ENCODE measurements around the gene CENPP. TPM values are rescaled to one million over a fixed set of nuclear protein-coding genes. Genes with fewer than 3 reads are reported as not detected.

Gene CENPP
- total RNA-seq, 4 donors from 2014 or later: 0.37 to 7.1 (median 3.2) TPM

DNA sequence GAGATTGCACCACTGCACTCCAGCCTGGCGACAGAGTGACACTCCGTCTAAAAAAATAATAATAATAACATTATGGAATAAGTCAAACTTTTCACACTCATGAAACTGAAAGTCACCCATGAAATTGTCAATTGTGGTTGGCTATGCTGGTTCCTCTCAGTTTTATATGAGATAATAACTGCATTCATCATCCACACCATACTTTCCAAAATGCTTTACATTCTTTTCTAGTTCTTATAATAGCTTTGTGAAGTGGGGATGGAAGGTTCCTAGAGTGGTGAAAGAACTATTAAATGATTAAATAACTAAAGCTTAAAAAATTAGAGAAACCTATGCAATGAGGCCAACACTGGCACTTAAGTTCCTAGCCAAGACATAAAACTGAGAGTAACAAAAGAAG lies 169.1 kb downstream of the CENPP start:
- 83% methylated on average over 2 of the region's 2 CpGs; no CpG with 5 or more reads in 1 of the 2 donors for WGBS, 2 donors (ENCODE audit: low coverage in 1 of 2)
- TF ChIP-seq POLR2AphosphoS5 (IDR thresholded peaks at IDR 0.05) (no peak), EP300 (IDR thresholded peaks at IDR 0.05; ENCODE audit: low read depth) (no peak), POLR2A (IDR thresholded peaks at IDR 0.05) (no peak)
- TF ChIP-seq, protein P1, sequence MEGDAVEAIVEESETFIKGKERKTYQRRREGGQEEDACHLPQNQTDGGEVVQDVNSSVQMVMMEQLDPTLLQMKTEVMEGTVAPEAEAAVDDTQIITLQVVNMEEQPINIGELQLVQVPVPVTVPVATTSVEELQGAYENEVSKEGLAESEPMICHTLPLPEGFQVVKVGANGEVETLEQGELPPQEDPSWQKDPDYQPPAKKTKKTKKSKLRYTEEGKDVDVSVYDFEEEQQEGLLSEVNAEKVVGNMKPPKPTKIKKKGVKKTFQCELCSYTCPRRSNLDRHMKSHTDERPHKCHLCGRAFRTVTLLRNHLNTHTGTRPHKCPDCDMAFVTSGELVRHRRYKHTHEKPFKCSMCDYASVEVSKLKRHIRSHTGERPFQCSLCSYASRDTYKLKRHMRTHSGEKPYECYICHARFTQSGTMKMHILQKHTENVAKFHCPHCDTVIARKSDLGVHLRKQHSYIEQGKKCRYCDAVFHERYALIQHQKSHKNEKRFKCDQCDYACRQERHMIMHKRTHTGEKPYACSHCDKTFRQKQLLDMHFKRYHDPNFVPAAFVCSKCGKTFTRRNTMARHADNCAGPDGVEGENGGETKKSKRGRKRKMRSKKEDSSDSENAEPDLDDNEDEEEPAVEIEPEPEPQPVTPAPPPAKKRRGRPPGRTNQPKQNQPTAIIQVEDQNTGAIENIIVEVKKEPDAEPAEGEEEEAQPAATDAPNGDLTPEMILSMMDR (IDR thresholded peaks at IDR 0.05): no peak

DNA sequence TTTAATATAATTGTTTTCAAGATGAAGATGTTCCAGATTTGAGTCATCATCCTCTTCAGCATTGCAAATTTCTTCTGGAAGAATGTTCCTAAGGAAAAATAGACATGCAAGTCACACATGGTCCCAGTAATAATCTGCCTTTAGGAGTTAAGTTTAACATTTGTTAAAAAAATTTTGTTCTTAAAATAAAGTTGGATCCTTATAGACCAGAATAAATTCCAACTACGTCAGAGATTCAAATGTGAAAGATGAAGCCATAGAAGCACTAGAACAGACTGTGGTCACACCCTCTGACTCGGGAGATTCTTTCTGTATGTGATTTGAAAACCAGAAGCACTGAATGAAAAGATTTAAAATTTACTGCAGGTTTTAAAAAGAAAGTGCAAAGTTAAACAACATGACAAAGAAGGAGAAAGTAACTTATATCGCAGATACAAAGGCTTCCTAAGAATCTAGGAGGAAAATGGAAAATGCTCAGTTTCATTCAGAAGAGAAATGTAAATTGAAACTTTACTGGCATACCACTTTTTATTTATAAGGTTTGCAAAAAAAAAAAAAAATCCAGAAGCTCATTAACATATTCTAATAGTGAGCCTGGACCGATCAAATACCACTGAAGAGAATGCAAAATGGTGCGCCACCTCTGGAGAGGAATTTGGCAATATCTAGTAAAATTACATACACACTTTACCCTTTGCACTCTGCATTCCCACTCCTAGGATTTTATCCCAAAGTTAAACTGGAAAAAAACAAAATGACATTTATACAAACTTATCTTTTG lies 170.8 kb downstream of the CENPP start:
- Histone ChIP-seq H3K4me1 (no peaks in the 10 kb centered on the region), H3K27me3 (no peaks in the 10 kb centered on the region), H3K27ac (peak overlapping the region in 2 of 4 donors; percentile 11 to 35), H3K9me3 (no peaks in the 10 kb centered on the region), H3K36me3 (no peaks in the 10 kb centered on the region), H3K4me3 (no peak overlapping the region)
- TF ChIP-seq, protein P1 (IDR thresholded peaks at IDR 0.05): no peak
- no peak for TF ChIP-seq POLR2A (IDR thresholded peaks at IDR 0.05)
- no peak for TF ChIP-seq EP300 (IDR thresholded peaks at IDR 0.05; ENCODE audit: low read depth)
- no peak for TF ChIP-seq POLR2AphosphoS5 (IDR thresholded peaks at IDR 0.05)
- DNase-seq: no peak
- in situ Hi-C loops (cut with MboI; ENCODE audit: low pct_ligation_motif_present in 1 of 4, low pct_unique_long_range_greater_than_20kb in 1 of 4, low sequenced_read_pairs in 3 of 4) (no loop called here), intact Hi-C loops (cut with DNase I; ENCODE audit: low total_unique reads) (no loop called here)
- 79 to 80% methylated on average over 5 of the region's 5 CpGs for WGBS, 2 donors (ENCODE audit: low coverage in 1 of 2)

More for the DNA sequence above, 169.1 kb downstream of the CENPP start:
- H3K27me3 ChIP-seq: no peaks in the 10 kb centered on the region
- no peak overlapping the region for H3K4me3 ChIP-seq
- in situ Hi-C loops (cut with MboI; ENCODE audit: low pct_ligation_motif_present in 1 of 4, low pct_unique_long_range_greater_than_20kb in 1 of 4, low sequenced_read_pairs in 3 of 4) (no loop called here), intact Hi-C loops (cut with DNase I; ENCODE audit: low total_unique reads) (no loop called here)
- H3K9me3 ChIP-seq: no peaks in the 10 kb centered on the region
- no peak overlapping the region for H3K27ac ChIP-seq
- no peaks in the 10 kb centered on the region for H3K4me1 ChIP-seq
- no peak for DNase-seq
- no peaks in the 10 kb centered on the region for H3K36me3 ChIP-seq

DNA sequence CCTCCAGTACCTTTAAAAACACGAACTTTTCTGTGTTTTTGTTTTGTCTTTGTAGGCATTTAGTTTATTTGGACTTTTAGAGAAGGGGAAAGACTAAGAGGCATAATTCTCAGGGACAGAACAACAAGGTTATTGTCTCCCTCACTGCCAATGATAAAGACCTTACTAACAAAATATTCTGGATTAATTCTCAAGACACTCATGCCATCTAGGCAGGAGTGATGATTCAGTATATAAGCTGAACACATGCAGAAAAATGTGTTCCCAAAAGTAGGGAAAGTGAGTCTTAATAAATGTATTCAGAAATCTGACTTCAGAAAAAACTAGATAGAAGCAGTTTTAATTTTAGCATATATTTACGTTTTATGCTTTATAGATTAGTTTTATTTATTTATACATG lies 173.9 kb downstream of the CENPP start:
- 70 to 75% methylated on average over 2 of the region's 2 CpGs for WGBS, 2 donors (ENCODE audit: low coverage in 1 of 2)
- no peaks in the 10 kb centered on the region for H3K36me3 ChIP-seq
- intact Hi-C loops (cut with DNase I; ENCODE audit: low total_unique reads): loop anchor here (10.0 kb wide), 1 partner anchor 115 kb away; no protein-coding TSS in a partner anchor

DNA sequence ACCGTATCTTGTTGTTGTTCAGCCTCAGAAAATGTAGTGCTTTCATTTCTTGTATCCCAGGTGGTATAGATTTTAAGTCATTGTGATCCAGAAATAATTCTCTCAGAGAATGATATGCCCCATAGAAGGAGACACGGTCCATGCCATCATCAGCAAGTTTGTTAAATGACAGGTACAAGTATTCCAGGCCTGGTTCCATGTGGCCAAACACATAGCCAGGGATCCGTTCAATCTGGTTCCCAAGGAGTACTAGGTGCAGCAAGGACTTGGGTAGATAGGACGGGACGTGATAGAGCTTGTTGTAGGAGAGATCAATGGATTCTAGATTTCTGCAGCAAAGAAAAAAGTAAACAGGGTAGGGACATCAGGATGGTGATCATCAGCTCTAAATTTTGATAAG lies 175.0 kb downstream of the CENPP start:
- no peak for DNase-seq
- WGBS, 2 donors (ENCODE audit: low coverage in 1 of 2): 95 to 100% methylated on average over 4 to 5 of the region's 5 CpGs
- in situ Hi-C loops (cut with MboI; ENCODE audit: low pct_ligation_motif_present in 1 of 4, low pct_unique_long_range_greater_than_20kb in 1 of 4, low sequenced_read_pairs in 3 of 4) (loop anchor here in 1 of 4 donors (10.0 kb wide), 1 partner anchor 134 kb away; no protein-coding TSS in a partner anchor), intact Hi-C loops (cut with DNase I; ENCODE audit: low total_unique reads) (loop anchor here (10.0 kb wide), 1 partner anchor 114 kb away; no protein-coding TSS in a partner anchor)
- Histone ChIP-seq H3K9me3 (no peaks in the 10 kb centered on the region), H3K27me3 (no peaks in the 10 kb centered on the region), H3K4me3 (no peak overlapping the region), H3K4me1 (peaks cover 0 to 14% (median 2%) of the 10 kb centered on the region in 4 donors), H3K27ac (peak overlapping the region in 3 of 4 donors; percentile 58 to 75 (median 62)), H3K36me3 (no peaks in the 10 kb centered on the region)
- TF ChIP-seq, protein P1 (IDR thresholded peaks at IDR 0.05): no peak
- TF ChIP-seq POLR2AphosphoS5 (IDR thresholded peaks at IDR 0.05) (no peak), POLR2A (IDR thresholded peaks at IDR 0.05) (no peak), EP300 (IDR thresholded peaks at IDR 0.05; ENCODE audit: low read depth) (no peak)

More for the DNA sequence above, 173.9 kb downstream of the CENPP start:
- H3K27ac ChIP-seq: no peak overlapping the region
- H3K4me1 ChIP-seq: peaks cover 0 to 5% (median under 1%) of the 10 kb centered on the region in 4 donors
- no peaks in the 10 kb centered on the region for H3K9me3 ChIP-seq
- in situ Hi-C loops (cut with MboI; ENCODE audit: low pct_ligation_motif_present in 1 of 4, low pct_unique_long_range_greater_than_20kb in 1 of 4, low sequenced_read_pairs in 3 of 4): loop anchor here in 1 of 4 donors (10.0 kb wide), 1 partner anchor 135 kb away; no protein-coding TSS in a partner anchor
- no peak overlapping the region for H3K4me3 ChIP-seq
- TF ChIP-seq, protein P1 (IDR thresholded peaks at IDR 0.05): no peak
- no peak for TF ChIP-seq POLR2AphosphoS5 (IDR thresholded peaks at IDR 0.05)
- TF ChIP-seq EP300 (IDR thresholded peaks at IDR 0.05; ENCODE audit: low read depth): no peak
- no peak for TF ChIP-seq POLR2A (IDR thresholded peaks at IDR 0.05)
- H3K27me3 ChIP-seq: no peaks in the 10 kb centered on the region
- DNase-seq: no peak

All from transverse colon (tissue), 4 donors.